ENCODE data around the gene SPDYE5.
"Not testable (repeated sequence)": the region's sequence is repeated elsewhere in the genome, so short reads cannot be mapped to it uniquely, and the experiment has no call there.

SPDYE5 gene, protein sequence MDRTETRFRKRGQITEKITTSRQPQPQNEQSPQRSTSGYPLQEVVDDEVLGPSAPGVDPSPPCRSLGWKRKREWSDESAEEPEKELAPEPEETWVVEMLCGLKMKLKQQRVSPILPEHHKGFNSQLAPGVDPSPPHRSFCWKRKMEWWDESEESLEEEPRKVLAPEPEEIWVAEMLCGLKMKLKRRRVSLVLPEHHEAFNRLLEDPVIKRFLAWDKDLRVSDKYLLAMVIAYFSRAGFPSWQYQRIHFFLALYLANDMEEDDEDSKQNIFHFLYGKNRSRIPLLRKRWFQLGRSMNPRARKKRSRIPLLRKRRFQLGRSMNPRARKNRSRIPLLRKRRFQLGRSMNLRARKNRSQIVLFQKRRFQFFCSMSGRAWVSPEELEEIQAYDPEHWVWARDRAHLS

DNA sequence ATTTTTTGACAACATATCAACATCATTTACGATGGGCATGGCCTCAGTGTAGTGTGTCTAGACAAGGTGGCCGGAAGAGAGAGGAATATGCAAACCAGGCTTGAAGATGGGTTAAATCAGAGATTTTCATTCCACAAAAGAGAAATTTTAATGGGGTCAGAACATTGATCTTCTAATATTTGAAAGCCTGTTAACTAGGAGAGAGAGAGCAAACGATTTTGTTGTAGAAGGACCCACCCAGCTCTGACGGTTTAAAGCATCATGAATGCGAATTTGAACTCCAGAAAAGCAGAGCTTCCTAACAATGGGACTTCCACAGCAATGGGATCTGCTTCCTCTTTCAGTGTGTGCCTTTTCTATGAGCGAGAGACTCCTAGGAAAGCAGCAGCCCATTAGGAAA is at the start of gene SPDYE5:
SPDYE5 (plus strand) TSS at position 301 of the 400 bp plus-strand sequence. CDS start 1,728 bp downstream, outside the sequence.
- H3K36me3 Mint-ChIP-seq (ENCODE audit: insufficient read depth); ATAC-seq (replicated peaks; ENCODE audit: extremely low read depth, poor library complexity, severe bottlenecking); DNase-seq (ENCODE audit: low spot score in 2 of 2); H3K27me3 Mint-ChIP-seq; H3K4me3 Mint-ChIP-seq; H3K4me1 Mint-ChIP-seq; H3K27ac Mint-ChIP-seq (ENCODE audit: low read depth); H3K9me3 Mint-ChIP-seq: not testable (repeated sequence)

DNA sequence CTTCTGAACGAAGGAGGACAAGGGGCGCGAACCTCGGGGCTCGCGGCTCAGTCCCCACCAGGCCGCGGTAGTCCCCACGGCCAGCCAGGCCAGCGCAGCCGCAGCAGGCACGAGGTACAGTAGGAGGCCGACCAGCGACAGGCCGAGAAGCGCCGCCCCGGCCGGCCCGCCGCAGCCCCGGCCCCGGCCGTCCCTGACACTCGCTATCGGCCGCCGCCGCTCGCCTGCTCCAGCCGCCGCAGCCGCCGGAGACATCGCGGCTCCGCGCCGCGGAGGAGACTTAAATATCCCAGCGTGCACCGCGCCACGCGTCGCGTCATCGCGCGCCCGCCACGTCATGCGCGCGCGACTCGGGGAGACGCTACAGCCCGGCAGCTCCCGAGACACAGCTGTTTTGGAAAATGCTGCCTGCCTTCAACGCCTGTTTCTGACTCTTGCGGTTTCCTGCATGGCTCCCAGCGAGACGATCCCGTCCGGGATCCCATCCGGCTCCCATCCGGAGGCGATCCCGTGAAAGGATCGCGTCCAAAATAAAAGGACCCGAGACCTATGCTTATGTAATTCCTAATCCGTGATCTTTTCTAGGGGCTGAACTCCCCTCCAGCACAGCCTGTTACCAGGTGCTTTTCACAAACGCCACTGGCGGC is 49.5 kb upstream of the SPDYE5 start:
- DNase-seq (ENCODE audit: low spot score in 2 of 2): peak; percentile 31 to 39
- H3K27me3 Mint-ChIP-seq, H3K9me3 Mint-ChIP-seq: not testable (repeated sequence)
- peak overlapping the region; percentile 86 for H3K4me3 Mint-ChIP-seq
- H3K36me3 Mint-ChIP-seq (ENCODE audit: insufficient read depth): peaks cover 23% of the 10 kb centered on the region
- peak overlapping the region; percentile 95 for H3K27ac Mint-ChIP-seq (ENCODE audit: low read depth)
- ATAC-seq (replicated peaks; ENCODE audit: extremely low read depth, poor library complexity, severe bottlenecking): peak; percentile 97
- peaks cover 11% of the 10 kb centered on the region for H3K4me1 Mint-ChIP-seq

DNA sequence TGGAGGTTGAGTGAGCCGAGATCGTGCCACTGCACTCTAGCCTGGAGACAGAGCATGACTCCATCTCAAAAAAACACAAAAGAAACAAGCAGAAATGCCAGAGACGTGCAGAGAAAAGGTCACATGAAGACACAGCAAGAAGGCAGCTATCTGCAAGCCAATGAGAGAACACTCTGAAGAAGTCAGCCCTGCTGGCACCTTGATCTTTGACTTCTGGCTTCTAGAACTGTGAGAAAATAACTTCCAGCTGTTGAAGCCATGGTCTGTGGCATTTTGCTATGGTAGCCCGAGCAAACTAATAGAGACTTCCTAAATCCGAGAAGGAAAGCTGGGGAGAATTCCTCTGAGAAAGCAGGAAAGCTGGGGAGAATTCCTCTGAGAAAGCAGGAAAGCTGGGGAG is 42.2 kb upstream of the SPDYE5 start:
- H3K27me3 Mint-ChIP-seq; H3K27ac Mint-ChIP-seq (ENCODE audit: low read depth); ATAC-seq (replicated peaks; ENCODE audit: extremely low read depth, poor library complexity, severe bottlenecking); H3K36me3 Mint-ChIP-seq (ENCODE audit: insufficient read depth); H3K4me3 Mint-ChIP-seq; DNase-seq (ENCODE audit: low spot score in 2 of 2); H3K9me3 Mint-ChIP-seq; H3K4me1 Mint-ChIP-seq: not testable (repeated sequence)

DNA sequence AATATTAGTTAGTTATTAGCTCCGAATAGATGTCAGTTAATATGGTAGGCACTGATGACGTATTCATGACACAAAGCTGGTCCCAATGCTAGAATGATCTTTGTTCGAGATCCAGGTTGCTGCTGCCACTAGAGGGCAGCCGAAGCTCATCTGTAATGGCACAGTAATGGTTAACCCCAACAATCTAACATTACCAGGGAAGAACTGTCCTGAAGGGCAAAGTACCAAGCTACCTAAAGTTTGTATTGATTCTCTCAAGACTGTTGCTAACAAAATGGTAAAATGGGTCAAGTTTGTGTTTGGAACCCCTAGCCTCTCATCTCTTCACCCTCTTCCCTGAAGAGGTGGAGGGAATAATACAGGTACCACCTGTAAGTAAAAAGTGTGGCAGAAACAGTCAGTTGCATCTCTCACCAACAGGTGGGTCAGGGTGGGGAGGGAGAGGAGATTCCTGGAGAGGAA is 39.6 kb upstream of the SPDYE5 start:
- not testable (repeated sequence) for H3K27me3 Mint-ChIP-seq; H3K36me3 Mint-ChIP-seq (ENCODE audit: insufficient read depth); DNase-seq (ENCODE audit: low spot score in 2 of 2); H3K27ac Mint-ChIP-seq (ENCODE audit: low read depth); H3K4me1 Mint-ChIP-seq; H3K4me3 Mint-ChIP-seq; H3K9me3 Mint-ChIP-seq
- ATAC-seq (replicated peaks; ENCODE audit: extremely low read depth, poor library complexity, severe bottlenecking): peak; percentile 86

DNA sequence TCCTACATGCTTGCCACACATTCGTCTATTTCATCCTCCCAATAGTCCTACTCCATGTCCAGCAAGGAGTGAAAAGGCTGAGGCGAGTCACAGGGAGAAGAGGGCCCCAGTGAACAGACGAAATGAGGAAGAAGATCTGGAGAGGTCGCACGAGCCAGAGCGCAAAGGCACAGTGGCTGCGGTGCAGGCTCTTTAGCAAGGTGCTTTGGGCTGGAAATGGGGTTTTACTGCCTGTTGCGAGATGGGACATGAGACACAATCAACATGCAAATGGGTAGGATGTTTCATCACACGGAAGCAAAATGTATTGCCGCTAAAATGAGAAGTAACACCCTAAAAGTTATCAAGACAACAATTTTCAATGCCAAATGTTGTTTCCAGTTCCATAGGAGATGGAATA is 35.7 kb upstream of the SPDYE5 start:
- not testable (repeated sequence) for H3K4me1 Mint-ChIP-seq; H3K36me3 Mint-ChIP-seq (ENCODE audit: insufficient read depth); H3K27me3 Mint-ChIP-seq; H3K9me3 Mint-ChIP-seq; DNase-seq (ENCODE audit: low spot score in 2 of 2); H3K4me3 Mint-ChIP-seq; ATAC-seq (replicated peaks; ENCODE audit: extremely low read depth, poor library complexity, severe bottlenecking); H3K27ac Mint-ChIP-seq (ENCODE audit: low read depth)

DNA sequence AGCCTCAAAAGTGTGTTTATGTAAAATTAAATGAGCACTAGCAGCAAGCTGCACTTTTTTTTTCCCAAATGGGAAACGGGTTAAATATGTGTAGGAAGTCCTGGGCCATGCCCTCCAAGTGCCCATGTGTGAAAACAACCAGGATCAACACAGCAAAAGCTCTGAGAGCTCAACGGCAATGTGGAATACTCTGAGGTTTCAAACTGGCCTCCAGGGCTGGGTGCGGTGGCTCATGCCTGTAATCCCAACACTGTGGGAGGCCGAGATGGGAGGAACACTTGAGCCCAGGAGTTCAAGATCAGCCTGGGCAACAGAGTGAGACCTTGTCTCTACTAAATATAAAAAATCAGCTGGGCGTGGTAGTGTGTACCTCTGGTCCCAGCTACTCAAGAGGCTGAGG is 34.1 kb upstream of the SPDYE5 start:
- not testable (repeated sequence) for DNase-seq (ENCODE audit: low spot score in 2 of 2); H3K4me1 Mint-ChIP-seq; H3K9me3 Mint-ChIP-seq; H3K27me3 Mint-ChIP-seq; H3K4me3 Mint-ChIP-seq; H3K36me3 Mint-ChIP-seq (ENCODE audit: insufficient read depth); H3K27ac Mint-ChIP-seq (ENCODE audit: low read depth); ATAC-seq (replicated peaks; ENCODE audit: extremely low read depth, poor library complexity, severe bottlenecking)

DNA sequence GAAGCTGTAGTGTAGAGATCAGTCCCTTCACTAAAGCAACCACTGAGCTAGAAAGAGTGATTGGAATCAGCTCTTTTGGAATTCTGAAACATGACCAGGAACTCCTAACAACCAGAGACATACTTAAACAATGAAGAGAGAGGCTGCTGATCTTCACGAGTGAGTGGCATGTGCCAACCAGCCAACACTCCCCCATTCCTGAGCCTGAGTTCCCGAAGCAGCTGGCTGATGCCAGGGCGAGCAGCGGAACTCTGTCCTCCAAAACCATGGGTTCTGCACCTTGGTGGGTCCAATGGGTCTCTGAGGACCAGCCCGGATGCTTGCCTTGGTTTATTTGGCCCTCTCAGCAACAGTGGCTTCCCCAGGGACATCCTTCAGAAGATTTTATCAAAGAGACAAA is 31.6 kb upstream of the SPDYE5 start:
- not testable (repeated sequence) for H3K27ac Mint-ChIP-seq (ENCODE audit: low read depth); H3K4me1 Mint-ChIP-seq; H3K9me3 Mint-ChIP-seq; DNase-seq (ENCODE audit: low spot score in 2 of 2); H3K36me3 Mint-ChIP-seq (ENCODE audit: insufficient read depth); H3K27me3 Mint-ChIP-seq; H3K4me3 Mint-ChIP-seq; ATAC-seq (replicated peaks; ENCODE audit: extremely low read depth, poor library complexity, severe bottlenecking)

DNA sequence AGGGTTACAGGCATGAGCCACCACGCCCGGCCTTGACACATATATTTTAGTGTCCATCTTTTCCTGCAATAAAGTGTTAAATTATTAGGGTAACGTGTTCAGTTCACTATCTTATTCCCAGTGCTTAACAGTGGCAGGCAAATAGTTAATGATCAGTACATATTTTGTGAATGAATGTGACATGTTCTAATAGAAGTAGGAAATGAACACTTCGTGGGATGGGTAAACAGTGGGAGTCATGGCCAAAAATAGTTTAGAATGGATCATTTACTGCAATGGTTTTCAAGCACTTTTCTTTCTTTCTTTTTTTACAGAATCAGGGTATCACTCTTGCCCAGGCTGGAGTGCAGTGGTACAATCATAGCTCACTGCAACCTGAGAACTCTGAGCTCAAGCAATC is 22.0 kb upstream of the SPDYE5 start:
- not testable (repeated sequence) for DNase-seq (ENCODE audit: low spot score in 2 of 2); H3K4me3 Mint-ChIP-seq; H3K27ac Mint-ChIP-seq (ENCODE audit: low read depth); H3K4me1 Mint-ChIP-seq; H3K9me3 Mint-ChIP-seq; ATAC-seq (replicated peaks; ENCODE audit: extremely low read depth, poor library complexity, severe bottlenecking); H3K27me3 Mint-ChIP-seq
- peaks cover 28% of the 10 kb centered on the region for H3K36me3 Mint-ChIP-seq (ENCODE audit: insufficient read depth)

DNA sequence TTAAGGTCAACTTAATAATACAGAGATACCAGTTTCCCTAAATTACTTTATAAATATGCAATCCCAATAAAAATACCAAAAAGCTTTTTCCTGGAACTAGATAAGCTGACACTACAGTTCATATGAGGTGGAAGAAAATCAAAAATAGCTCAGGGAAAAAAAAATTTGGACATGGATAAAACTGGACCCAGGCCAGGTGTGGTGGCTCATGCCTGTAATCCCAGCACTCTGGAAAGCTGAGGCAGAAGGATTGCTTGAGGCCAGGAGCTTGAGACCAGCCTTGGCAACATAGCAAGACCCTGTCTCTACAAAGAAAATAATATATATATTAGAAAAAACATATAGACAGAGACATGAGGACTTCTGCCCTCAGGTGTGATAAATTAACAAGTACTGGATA is 14.7 kb upstream of the SPDYE5 start:
- not testable (repeated sequence) for DNase-seq (ENCODE audit: low spot score in 2 of 2); H3K4me1 Mint-ChIP-seq; H3K4me3 Mint-ChIP-seq; H3K27me3 Mint-ChIP-seq; H3K27ac Mint-ChIP-seq (ENCODE audit: low read depth); H3K9me3 Mint-ChIP-seq; ATAC-seq (replicated peaks; ENCODE audit: extremely low read depth, poor library complexity, severe bottlenecking)
- H3K36me3 Mint-ChIP-seq (ENCODE audit: insufficient read depth): peaks cover 27% of the 10 kb centered on the region

DNA sequence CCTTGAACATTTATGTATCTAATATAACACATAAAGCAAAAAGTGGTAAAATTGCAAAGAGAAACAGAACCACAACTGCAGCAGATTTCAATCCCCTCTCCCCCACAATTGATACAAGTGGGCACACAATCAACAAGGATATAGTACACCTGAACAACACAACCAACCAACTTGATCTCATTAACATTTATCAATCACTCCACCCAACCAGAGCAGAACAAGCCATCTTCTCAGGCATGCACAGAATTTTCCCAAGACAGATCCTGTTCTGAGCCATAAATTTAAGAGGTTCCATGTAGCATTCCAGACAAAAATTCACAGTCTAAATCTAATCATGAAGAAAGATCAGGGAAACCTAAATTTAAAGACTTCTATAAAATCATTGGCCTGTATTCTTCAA is 11.8 kb upstream of the SPDYE5 start:
- not testable (repeated sequence) for H3K9me3 Mint-ChIP-seq; H3K27ac Mint-ChIP-seq (ENCODE audit: low read depth); DNase-seq (ENCODE audit: low spot score in 2 of 2); H3K4me3 Mint-ChIP-seq; ATAC-seq (replicated peaks; ENCODE audit: extremely low read depth, poor library complexity, severe bottlenecking); H3K27me3 Mint-ChIP-seq
- H3K4me1 Mint-ChIP-seq: peaks cover 14% of the 10 kb centered on the region
- H3K36me3 Mint-ChIP-seq (ENCODE audit: insufficient read depth): peaks cover 19% of the 10 kb centered on the region

DNA sequence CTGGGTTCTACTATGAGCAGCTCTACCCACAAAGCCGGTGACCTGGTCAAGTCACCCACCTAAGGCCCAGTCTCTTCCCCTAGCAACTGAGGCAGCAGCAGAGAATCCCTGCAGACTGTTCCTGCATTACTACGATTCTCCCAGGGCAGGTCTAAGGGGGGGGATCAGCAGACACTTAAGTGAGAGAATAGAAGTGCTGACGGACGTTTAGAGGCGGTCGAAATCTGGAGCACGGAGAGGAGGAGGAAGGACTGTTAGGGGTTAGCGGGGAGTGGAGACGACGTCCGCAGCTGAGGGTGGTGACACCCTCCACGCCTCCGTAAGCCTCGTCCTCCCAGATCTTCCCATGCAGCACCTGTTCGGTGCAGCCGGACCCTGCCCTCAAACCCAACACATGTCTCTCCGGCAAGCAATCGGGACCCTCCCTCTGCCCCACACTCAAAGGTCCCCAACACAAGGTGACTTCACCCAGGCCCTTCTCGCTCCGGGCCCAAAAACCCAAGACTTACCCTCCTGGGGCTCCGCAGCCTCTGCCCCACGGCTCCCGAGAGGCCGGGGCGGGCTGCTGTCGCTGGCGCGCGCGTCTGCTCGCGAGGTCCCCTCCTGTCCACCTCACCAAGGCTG is 6.7 kb upstream of the SPDYE5 start:
- Mint-ChIP-seq H3K27ac (ENCODE audit: low read depth) (peak overlapping the region; percentile 84), H3K36me3 (ENCODE audit: insufficient read depth) (peaks cover 17% of the 10 kb centered on the region), H3K4me3 (peak overlapping the region; percentile 87), H3K4me1 (peaks cover 12% of the 10 kb centered on the region)
- H3K9me3 Mint-ChIP-seq; DNase-seq (ENCODE audit: low spot score in 2 of 2); H3K27me3 Mint-ChIP-seq: not testable (repeated sequence)
- ATAC-seq (replicated peaks; ENCODE audit: extremely low read depth, poor library complexity, severe bottlenecking): peak; percentile 20

DNA sequence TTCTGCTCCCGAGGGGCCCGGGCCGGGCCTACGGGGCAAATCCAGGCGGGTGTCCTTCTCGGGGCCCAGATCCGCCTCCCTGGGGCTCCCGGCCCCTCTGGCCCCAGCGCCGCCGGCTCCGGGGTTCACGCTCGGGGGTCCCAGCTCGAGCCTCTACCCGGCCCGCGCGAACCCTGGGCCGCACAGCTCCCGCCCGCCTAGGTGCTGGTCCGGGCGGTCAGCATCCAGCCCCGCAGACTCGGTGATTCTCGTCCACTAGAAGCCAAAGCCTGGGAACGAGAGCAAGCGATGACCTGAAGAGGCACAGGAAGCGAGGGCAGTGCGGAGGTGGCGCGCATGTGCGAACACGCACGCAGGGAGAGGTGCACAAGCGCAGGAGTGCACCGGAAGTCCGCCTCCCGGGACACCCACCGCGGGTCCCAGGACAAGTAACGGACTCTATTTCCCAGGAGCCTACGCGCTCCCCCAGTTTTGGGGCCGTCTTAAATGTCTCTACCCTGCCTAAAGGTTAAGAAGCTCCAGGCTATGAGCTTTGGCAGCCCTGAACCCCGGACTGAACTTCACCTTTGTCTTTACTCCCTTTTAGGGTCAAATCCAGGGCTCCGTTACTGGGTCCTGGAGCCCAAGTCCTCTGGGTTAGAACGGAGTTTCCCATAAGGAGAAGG is 6.0 kb upstream of the SPDYE5 start, which contains the start of gene POM121C:
POM121C (minus strand) TSS at position 321 of the 665 bp plus-strand sequence. CDS start 44,803 bp downstream, outside the sequence.
- Mint-ChIP-seq H3K4me3 (peak within 1 kb of the TSS; percentile 87), H3K27ac (ENCODE audit: low read depth) (peak within 1 kb of the TSS; percentile 84), H3K36me3 (ENCODE audit: insufficient read depth) (peaks cover 17% of the 10 kb centered on the region), H3K4me1 (peaks cover 12% of the 10 kb centered on the region)
- DNase-seq (ENCODE audit: low spot score in 2 of 2) (peak; percentile 56 to 66), ATAC-seq (replicated peaks; ENCODE audit: extremely low read depth, poor library complexity, severe bottlenecking) (peak; percentile 97)
- not testable (repeated sequence) for H3K9me3 Mint-ChIP-seq, H3K27me3 Mint-ChIP-seq
